Forelimb muscle (tissue), 1 donor: ENCODE results near the gene YBX2. TPM values are rescaled to one million over a fixed set of nuclear protein-coding genes. Genes with fewer than 3 reads are reported as not detected.

Experiments used
- DNase-seq: peaks from one replicate; pipeline ENCODE4 v3.0.0-alpha.2; 2013; ENCODE audit warnings: low read depth
- polyA plus RNA-seq: library from polyadenylated mRNA; unstranded; fragments of 120-200 nt; gene quantifications from one replicate; pipeline ENCODE4 v1.2.1, GENCODE V29; 2013; ENCODE audit not compliant: insufficient read length

The YBX2 gene
- polyA plus RNA-seq, 1 donor, result 2.4 TPM

- DNase-seq, result no peak
Measured at GRCh38 chr17:7304179-7304578, 9.7 kb upstream of the YBX2 start.

GRCh38 chr17:7296189-7296861 lies 1.9 kb upstream of the YBX2 start:
- no peak for DNase-seq

- no peak for DNase-seq
Measured at GRCh38 chr17:7295230-7296180, 1.1 kb upstream of the YBX2 start.

- no peak for DNase-seq
Measured at GRCh38 chr17:7293816-7294613, 424 bp downstream of the YBX2 start.

GRCh38 chr17:7293159-7293558 lies 1.3 kb downstream of the YBX2 start:
- DNase-seq, result no peak

- DNase-seq, result no peak
Measured at GRCh38 chr17:7292729-7293128, 1.7 kb downstream of the YBX2 start.

GRCh38 chr17:7292194-7292593 lies 2.2 kb downstream of the YBX2 start:
- no peak for DNase-seq

GRCh38 chr17:7290685-7291084 lies 3.8 kb downstream of the YBX2 start:
- DNase-seq, result no peak

- no peak for DNase-seq
Measured at GRCh38 chr17:7290166-7290565, 4.3 kb downstream of the YBX2 start.

GRCh38 chr17:7289256-7290032 lies 5.0 kb downstream of the YBX2 start:
- DNase-seq, result no peak

- DNase-seq, result no peak
Measured at GRCh38 chr17:7285679-7286078, 8.8 kb downstream of the YBX2 start.

- no peak for DNase-seq
Measured at GRCh38 chr17:7284911-7285310, 9.5 kb downstream of the YBX2 start.

GRCh38 chr17:7283471-7284216 lies 10.8 kb downstream of the YBX2 start:
- no peak for DNase-seq

GRCh38 chr17:7282752-7283321 lies 11.6 kb downstream of the YBX2 start:
- DNase-seq, result no peak

- no peak for DNase-seq
Measured at GRCh38 chr17:7281953-7282751, 12.3 kb downstream of the YBX2 start.

GRCh38 chr17:7281074-7281952 lies 13.1 kb downstream of the YBX2 start, which contains the start of gene SLC2A4:
Gene SLC2A4 (plus strand): TSS chr17:7281718. CDS start chr17:7281935, 217 bp downstream.
- peak; percentile 68 for DNase-seq

GRCh38 chr17:7280519-7281073 lies 13.8 kb downstream of the YBX2 start:
- DNase-seq, result peak; percentile 53

GRCh38 chr17:7279448-7279847 lies 15.0 kb downstream of the YBX2 start:
- DNase-seq, result no peak
